Stimulated activated CD8-positive, alpha-beta memory T cell treated with anti-CD3 and anti-CD28 coated beads, Interleukin-7, amount 100 ng/mL, for 1 hour (primary cell): Measurements from ENCODE around the gene STX12.

Source experiments
- DNase-seq, 2 donors: peaks; one replicate each; pipeline ENCODE4 v3.0.0-alpha.2; 2020; ENCODE audit warnings: low read depth in 2 of 2

STX12 gene

GRCh38 chr1:27772932-27773825 lies at the start of gene STX12:
Gene STX12 (plus strand): TSS chr1:27773219. CDS start chr1:27773308, 89 bp downstream.
- peak; percentile 94 to 95 for DNase-seq

GRCh38 chr1:27724961-27725373 lies 48.1 kb upstream of the STX12 start:
- DNase-seq: no peak

GRCh38 chr1:27725374-27726172 lies 47.4 kb upstream of the STX12 start, which contains the start of gene FAM76A:
Gene FAM76A (plus strand): TSS chr1:27725961. CDS start chr1:27726081, 120 bp downstream.
- peak; percentile 99 for DNase-seq

DNA sequence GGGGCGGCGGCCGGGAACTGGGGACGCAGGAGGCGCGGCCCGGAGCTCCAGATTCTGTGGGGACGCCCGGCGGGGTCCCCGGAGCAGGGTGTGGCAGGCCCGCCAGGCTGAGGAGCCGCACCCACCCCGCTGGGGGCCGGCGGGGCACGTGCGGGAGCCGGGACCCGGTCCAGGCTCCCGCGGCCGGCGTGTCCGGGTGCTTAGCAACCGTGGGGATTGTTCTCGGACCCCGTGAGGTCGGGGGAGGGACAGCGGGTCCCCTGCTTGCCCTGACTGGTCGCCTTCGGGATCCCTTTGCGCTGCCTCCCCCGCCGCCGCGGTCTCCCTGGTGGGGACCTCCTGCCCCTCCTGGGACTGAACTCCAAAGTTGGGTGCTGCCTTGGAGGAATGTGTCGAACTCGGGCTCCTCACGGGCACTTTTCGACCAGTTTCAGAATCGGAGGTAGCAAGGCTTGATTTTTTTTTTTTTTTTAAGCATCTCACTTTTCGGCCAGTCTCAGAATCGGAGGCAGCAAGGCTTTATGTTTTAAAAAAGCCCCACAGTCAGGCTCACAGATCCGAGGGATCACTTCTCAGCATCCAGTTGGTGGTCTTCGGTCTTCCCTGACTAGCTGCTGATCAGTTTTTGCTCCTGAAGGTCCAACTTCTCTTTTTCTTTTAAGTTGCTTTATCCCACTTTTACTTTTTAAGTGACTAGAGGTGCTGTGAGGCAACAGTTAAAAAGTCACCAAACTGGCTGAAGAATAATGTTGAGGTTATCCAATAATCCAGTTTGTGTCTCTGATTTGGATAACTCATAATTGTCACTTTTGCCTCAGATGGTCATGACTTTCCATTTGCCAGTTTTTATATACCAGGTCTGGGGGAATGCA lies 46.6 kb upstream of the STX12 start:
- peak; percentile 3 to 5 for DNase-seq

- DNase-seq: no peak
Measured at GRCh38 chr1:27727126-27727525, 45.9 kb upstream of the STX12 start.

- no peak for DNase-seq
Measured at GRCh38 chr1:27736252-27736651, 36.8 kb upstream of the STX12 start.

DNA sequence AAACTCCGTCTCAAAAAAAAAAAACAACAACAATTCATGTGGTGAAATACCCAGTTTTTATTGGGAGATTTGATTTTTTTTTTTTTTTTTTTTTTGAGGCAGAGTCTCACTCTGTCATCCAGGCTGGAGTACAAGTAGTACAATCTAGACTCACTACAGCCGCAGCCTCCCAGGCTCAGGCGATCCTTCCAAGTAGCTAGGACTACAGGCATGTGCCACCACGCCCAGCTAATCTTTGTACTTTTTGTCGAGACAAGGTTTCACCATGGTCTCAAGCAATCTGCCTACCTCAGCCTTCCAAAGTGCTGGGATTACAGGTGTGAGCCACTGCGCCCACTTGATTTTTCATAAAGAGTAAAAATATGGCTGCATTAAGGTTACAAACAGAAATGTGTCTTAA lies 31.9 kb upstream of the STX12 start:
- DNase-seq: no peak

DNA sequence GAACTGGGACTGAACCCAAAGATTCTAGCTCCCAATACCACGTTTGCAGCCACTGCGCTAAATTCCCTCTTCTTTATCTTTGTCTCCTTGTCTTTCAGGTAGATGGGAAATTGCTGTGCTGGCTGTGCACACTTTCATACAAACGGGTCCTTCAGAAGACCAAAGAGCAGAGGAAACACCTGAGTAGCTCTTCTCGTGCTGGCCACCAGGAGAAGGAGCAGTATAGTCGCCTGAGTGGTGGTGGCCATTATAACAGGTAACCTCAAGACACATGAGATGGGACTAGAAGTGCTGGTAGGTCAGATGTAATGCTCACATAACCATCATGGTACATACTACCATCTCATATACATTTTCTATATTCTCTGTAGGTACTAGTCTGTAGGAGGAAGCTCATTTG lies 28.5 kb upstream of the STX12 start:
- no peak for DNase-seq

DNA sequence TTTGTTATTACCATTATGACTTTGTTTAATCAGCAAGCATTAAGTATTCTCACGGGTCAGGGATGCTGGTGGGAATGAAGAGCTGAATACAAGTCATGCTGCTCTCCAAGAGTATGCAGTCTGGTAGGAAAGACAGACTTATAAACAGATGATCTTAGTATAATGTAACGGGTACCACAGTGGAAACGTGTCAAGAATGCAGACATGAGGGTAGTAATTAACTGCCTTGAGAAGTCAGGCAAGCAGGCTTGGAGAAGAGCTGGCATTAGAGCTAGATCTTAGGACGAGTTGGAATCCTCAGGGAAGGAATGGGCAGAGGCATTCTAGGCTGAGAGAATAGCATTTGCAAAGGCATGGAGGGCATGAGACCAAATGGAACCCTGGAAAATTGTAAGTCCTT lies 27.6 kb upstream of the STX12 start:
- DNase-seq: no peak

DNA sequence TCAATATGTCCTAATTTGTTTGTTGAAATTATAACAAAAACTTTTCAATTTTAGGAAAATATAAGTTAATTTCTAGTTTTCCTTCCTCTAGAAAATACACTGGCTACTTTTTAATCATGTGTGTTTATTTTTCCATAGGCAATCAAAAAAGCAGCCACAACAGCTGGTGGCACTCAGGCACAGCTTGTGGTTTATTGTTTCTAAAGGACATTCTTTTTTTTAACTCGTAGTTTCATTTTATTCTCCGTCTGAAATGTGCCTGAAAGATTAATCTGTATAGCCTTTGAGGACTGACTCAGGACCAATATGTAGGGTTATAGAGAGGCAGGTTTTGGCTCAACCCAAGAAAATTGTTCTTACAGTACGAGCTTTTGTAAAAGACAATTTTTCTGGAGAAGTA lies 20.7 kb upstream of the STX12 start:
- DNase-seq: no peak

GRCh38 chr1:27755286-27755685 lies 17.7 kb upstream of the STX12 start:
- no peak for DNase-seq

DNA sequence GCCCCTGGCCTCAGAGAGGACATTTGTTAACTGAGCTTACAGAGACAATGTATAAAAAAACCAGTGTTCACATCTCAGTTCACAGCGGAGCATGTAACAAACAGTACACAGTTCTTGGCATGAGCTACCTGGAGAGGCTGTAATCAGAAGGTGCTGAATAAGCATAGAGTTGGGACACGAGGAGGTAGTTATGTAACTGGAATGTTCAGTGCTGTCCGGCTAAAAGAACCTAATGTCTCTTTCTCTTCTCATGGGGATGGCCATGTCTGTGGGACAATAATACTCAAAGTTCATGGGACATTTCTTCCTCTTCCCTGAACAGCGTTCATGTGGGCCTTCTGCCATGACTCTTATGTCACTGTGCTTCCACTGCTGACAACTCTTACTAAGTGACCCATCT lies 17.2 kb upstream of the STX12 start:
- no peak for DNase-seq

DNA sequence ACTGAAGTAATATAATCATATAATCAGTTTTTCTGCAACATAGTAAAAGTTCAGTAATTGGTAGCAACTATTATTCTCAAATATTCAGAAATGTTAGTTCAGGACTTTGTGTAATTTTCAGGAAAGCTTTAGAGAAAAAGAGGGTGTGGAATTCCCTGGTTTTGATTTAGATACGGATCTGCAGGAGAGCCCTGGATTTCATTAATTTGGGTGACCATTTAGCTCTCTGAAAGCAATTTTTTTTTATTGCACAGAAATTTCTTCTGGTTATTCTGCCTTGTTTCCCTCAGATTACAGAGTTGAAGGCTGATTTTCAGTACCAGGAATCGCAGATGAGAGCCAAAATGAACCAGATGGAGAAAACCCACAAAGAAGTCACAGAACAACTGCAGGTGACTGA lies 13.8 kb upstream of the STX12 start:
- no peak for DNase-seq

DNA sequence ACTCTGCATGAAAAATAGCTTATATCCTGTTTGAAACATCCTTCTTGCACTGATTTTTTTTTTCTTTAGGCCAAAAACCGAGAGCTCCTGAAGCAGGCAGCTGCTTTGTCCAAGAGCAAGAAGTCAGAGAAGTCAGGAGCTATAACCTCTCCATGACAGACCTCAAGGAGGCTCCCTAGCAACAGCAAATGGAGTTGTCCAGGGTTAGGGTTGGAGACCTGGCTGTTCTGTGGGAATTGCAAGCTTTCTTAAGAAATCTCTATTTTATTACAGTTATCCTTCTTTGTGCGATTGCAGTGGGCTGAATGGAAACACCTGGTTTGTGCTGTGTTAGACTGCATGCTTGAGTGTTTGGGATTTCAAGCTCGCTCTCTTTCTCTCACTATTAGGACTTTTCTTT lies 12.6 kb upstream of the STX12 start:
- DNase-seq: no peak

DNA sequence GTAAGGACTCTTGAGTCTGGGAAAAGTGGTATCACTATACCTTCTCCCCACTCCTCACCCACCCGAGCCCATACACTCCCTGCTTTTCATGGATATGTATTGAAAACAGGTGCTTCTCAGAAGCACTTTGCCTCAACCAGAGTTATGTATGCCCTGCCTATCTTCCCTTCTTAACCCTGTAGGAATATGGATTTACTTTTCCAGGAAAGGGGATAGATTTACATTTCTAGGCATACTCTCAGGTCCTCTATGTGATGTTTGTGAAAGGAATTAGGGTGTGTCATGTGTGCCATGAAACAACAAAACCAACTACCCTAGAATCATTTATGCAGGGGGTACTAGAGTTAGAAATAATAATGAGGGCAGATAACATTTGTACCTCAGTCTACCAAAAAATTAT lies 11.0 kb upstream of the STX12 start:
- DNase-seq: no peak

DNA sequence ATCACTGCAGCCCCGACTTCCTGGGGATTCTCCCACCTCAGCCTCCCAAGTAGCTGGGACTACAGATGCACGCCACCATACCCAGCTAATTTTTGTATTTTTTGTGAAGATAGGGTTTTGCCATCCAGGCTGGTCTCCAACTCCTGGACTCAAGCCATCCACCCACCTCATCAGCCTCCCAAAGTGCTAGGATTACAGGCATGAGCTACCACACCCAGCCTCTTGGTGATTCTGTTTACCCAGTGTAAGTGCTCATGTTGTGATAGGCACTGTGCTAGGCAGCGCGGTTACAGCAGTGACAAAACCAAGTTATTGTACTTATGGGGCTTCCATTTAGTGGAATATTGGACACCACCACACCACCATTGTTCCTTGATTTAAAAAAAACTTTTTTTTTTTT lies 9.7 kb upstream of the STX12 start:
- no peak for DNase-seq

GRCh38 chr1:27770293-27770830 lies 2.7 kb upstream of the STX12 start:
- DNase-seq: no peak

DNA sequence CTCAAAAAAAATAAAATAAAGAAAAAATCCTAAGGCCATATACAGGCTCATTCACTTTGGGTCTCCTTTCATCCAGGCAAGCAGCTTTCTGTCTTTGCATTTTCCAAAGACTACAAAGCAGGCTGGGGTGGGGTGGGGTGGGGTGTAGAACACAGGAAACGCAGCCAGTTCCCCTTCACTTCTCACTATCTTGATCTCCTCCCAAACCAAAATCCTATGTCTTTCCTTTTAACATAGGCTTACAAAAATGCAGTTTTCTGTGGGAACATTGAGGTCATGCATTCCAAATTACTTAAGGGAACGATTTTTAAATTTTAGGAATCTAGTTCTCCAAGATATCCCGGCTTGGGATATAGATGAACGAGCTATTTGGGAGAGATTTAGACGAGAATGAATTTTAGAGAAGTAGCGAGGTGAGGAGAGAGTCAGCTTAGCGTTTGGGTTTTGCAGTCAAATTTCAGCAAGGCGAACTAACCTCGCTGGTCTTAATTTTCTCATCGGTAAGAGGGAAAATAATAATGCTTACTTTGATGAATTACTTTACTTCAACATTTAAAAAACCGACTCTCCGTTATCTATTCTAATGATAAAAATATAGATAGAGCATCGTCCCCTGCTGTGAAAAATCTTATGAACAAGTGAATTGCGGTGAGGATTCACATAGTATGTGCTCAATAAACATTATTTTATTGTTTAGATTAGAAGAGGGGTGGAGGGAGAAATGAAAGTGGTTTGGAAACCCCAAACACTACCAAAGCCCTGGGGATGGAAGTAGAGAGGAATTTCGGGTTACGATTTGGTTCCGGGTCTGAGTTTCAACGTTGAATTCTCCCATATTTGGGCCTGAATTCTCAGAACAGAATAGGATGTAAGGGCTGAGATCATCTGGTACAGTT lies 735 bp upstream of the STX12 start:
- no peak for DNase-seq

DNA sequence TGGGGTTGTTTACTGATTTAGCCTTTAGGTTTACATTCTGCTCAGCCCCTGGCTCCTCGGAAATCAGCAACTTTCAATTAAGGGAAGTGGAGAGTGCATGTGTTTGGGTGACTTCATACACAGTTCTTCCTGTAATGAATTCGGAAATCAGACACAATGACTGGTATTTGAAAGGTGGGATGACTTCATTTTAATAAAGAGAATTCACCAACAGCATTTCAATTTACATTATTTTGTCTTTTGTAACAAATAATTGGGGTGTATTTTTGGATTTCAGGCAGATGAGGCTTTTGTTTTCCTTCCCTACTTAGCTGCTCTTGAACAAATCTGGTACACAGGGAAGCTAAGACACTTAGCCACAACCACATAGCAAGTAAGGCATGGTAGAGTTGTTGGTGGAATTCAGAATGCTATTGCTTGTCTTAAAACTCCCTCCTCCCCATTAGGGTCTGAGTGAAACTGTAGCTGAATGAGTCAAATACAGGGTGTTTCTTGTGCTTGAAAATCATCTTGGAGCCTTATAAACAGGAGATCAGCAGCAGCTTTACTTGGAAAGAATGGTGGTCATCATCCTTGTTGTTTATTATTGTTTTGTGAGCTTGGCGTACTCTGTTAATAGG lies 917 bp downstream of the STX12 start:
- no peak for DNase-seq

DNA sequence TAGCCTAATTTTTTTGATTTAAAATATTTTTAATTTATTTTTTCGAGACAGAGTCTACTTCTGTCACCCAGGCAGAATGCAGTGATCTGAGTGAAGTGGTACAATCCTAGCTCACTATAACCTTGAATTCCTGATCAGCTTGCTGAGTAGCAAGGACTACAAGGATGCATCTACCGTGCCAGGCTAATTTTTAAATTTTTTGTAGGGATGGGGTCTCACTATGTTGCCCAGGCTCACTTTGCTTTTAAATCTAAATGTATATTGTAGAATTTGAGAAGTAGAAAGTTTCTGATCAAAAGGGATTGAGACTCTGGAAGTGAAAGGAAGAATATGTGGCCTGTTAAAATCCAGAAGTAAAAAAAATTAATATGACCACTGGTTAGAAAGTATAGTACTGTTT lies 1.6 kb downstream of the STX12 start:
- no peak for DNase-seq
